Transverse colon (tissue), 3 donors: Measurements from ENCODE around the gene C1QC.

Source experiments
- POLR2A ChIP-seq: fragments of 450-650 bp; IDR thresholded peaks from one replicate; pipeline ENCODE4 v1.6.1; 2016; ENCODE audit warnings: antibody characterized with exemption, mild to moderate bottlenecking, moderate library complexity
- TF ChIP-seq, protein P1 (sequence below), 5 experiments: fragments of 200-600 bp in 3 of 5; fragments of 450-650 bp in 2 of 5; sonication (generic) in 3 of 5; IDR thresholded peaks; 1 replicate in 2 of 5; 2 replicates in 3 of 5; pipeline ENCODE4 v1.5.1; 2016 to 2017; ENCODE audit warnings: antibody characterized with exemption in 5 of 5, inconsistent platforms in 3 of 5, mild to moderate bottlenecking in 2 of 5, moderate library complexity in 1 of 5

DNA sequence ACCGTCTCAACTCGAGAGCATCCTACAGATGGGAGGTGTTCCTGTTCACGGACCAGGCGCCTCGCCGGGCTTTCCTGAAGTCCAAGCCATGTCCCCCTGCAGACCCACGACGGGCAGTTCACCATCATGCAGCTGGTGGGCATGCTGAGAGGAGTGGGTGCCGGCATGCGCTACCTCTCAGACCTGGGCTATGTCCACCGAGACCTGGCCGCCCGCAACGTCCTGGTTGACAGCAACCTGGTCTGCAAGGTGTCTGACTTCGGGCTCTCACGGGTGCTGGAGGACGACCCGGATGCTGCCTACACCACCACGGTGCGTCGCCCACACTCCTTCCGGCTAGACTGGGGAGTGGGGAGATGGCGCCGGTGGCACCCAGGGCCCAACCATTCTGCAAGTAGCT, 44.7 kb upstream of the C1QC start:
- TF ChIP-seq, protein P1, sequence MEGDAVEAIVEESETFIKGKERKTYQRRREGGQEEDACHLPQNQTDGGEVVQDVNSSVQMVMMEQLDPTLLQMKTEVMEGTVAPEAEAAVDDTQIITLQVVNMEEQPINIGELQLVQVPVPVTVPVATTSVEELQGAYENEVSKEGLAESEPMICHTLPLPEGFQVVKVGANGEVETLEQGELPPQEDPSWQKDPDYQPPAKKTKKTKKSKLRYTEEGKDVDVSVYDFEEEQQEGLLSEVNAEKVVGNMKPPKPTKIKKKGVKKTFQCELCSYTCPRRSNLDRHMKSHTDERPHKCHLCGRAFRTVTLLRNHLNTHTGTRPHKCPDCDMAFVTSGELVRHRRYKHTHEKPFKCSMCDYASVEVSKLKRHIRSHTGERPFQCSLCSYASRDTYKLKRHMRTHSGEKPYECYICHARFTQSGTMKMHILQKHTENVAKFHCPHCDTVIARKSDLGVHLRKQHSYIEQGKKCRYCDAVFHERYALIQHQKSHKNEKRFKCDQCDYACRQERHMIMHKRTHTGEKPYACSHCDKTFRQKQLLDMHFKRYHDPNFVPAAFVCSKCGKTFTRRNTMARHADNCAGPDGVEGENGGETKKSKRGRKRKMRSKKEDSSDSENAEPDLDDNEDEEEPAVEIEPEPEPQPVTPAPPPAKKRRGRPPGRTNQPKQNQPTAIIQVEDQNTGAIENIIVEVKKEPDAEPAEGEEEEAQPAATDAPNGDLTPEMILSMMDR (IDR thresholded peaks at IDR 0.05) = no peak
- TF ChIP-seq POLR2A = no peak
